GM21390 (cell line): ENCODE data around the gene NCKAP5L.

Experiments used
- ATAC-seq: cut with Tn5 transposase; IDR thresholded peaks from one replicate; pipeline ENCODE4 v1.9.1; 2021; ENCODE audit not compliant: unreplicated experiment

NCKAP5L gene

DNA sequence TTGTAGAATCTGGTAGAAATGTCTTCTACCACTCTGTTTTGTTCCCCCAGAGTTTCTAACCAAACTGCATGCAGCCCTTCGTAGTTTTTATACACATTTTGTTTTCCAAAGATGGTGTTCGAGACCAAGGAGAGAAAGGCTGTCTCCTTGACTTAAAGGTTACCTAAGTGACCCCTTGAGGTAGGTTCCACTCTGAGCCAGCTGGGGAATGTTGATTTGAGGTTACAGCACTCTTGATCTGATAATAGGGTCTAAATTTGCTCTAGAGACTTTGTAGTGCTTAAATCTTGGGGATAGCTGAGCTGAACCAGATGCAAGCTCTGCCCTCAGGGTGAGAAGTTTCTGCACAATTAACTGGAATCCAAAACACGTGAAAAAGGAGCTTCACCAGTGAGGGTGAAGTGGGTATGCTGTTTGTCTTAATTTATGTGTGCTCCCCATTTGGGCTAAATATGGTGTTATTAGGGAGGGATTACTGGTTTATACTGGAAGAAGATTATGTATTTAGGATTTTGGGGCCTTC is 83.8 kb downstream of the NCKAP5L start:
- no peak for ATAC-seq

DNA sequence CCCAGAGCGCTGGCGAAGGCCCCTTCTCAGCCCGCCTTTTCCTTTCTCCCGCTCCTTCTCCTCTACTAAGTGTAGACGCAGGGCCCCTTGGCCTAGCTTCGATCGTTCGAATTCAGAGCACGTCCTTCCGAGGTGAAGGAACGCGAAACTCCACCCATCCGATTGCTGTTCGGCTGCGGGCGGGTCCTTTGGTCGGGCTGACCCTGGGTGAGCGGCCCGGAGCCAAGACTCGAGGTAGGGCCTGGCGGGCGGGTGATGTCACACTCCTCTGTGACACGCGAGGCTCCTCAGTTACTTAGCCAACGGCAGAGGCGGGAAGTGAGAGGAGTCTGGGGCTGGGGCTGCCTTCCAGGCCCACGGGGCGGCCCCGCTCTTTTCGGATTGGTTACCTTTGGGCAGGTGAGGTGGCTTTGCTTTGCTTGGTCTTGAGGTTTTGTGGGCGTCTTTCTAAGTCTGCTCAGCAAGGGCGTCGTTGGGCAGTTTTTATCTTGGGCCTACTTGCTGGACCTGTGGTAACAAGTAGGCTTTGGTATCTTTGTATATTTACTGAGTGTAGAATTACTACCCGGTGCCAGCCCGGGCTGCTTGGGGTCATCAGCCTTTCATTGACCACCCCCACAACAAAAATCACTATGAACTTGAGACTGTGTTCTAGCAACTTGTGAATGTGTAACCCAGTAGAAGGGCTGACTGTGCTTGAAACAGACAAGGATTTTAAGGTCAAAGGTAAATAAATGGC is 86.2 kb downstream of the NCKAP5L start:
- peak; percentile 56 for ATAC-seq
